CD4-positive, alpha-beta T cell treated with Interleukin-4 for 1 hour (primary cell): ENCODE data around the gene MED12L.

Experiments
- DNase-seq, 2 donors: peaks; one replicate each; pipeline ENCODE4 v3.0.0-alpha.2; 2020 to 2022

The MED12L gene

GRCh38 chr3:151145713-151146070 is 60.2 kb downstream of the MED12L start:
- no peak for DNase-seq

- peak; percentile 55 to 66 for DNase-seq
Observed at GRCh38 chr3:151146071-151146730, 60.7 kb downstream of the MED12L start.

GRCh38 chr3:151146731-151147091 is 61.2 kb downstream of the MED12L start:
- DNase-seq, result no peak

DNA sequence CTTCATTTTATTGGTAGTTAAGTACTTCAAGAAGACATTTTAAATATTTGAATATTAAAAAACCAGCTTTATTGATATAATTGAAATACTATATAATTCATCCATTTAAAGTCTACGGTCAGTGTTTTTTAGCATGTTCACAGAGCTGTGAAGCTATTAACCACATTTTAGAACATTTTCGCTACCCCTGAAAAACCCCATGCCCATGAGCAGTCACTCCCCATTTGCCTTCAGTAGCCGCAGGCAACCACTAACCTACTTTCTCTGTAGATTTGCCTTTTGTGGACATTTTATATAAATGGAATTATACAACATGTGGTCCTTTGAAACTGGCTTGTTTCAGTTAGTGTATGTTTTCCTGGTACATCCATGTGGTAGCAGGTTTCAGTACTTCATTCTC is 61.8 kb downstream of the MED12L start:
- DNase-seq, result no peak

GRCh38 chr3:151152455-151153079 is 67.1 kb downstream of the MED12L start:
- no peak for DNase-seq

GRCh38 chr3:151154566-151154965 is 69.1 kb downstream of the MED12L start:
- DNase-seq, result no peak

DNA sequence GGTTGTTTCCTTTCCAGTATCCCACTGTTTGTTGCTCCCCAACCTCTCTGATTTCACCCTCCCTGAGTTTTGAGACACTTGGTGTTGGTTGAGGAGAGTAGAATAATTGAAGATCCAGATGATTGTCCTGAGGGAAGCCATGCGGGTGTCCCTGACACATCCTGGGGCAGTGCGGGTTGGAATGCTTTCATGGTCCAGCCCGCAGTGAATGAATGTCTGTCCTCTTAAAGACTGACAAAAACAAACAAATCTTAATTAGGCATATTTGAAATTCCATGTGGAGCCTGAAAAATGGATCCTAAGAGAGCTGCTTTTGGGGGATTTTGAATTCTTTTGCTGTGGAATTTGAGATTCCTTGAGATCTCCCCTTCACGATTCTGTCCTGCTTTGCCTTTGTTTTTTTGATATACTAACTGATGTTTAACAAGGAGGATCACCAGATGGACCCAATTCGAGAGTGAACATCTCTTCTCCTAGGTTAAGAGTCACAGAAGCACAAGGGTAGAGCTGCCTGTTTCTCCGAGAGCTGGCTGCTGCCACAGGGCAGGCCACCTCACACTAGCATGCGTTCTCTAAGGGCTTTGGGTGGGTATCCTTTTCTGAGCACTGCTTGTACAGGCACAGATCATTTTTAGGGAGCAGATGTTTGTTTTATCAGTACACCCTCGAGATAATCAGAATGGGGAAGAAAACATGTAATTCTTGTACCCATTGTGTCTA is 70.1 kb downstream of the MED12L start:
- DNase-seq, result no peak

DNA sequence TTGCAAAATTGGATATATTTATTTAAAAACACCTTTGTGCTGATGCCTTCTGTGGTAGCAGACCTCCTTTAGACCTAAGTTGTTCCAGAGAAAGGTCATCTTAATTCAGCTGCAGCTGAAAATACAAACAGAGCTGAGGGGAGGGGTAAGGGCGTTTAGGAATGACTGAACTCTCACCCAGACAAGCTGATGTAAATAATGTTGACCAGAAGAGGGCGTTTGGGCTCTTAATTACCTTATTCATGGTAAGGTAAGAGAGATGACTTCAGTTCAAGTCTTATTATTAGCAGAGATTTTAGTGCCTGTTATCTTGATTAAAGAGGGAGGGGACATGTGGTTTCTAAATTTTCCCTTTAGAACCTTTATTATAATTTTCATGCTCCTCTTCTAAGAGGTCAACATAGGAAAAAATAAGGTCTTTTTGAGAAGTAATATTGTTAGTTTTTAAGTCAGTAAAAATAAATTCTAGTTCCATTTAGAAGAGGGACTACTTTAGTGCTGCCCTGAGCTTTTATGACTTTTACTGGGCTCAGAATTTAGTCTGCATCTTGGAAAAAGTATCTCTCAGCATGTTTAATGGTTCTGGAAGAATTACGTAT is 71.3 kb downstream of the MED12L start:
- DNase-seq, result peak; percentile 24 to 64

DNA sequence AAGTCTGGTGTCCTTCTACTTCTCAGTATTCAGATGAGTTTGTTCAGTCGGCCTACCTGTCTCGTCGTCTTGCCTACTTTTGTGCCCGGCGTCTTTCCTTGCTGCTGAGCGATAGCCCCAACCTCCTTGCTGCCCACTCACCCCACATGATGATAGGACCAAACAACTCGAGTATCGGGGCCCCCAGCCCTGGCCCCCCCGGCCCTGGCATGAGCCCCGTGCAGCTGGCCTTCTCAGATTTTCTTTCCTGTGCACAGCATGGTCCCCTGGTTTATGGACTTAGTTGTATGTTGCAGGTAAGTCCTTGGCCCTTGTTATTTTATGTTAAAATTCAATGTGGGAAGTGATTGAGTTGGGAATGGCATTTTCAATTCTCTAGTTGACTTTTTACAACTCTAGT is 74.3 kb downstream of the MED12L start:
- no peak for DNase-seq

- DNase-seq, result no peak
Observed at GRCh38 chr3:151165226-151165625, 79.8 kb downstream of the MED12L start.

GRCh38 chr3:151166161-151166560 is 80.7 kb downstream of the MED12L start:
- DNase-seq, result no peak

DNA sequence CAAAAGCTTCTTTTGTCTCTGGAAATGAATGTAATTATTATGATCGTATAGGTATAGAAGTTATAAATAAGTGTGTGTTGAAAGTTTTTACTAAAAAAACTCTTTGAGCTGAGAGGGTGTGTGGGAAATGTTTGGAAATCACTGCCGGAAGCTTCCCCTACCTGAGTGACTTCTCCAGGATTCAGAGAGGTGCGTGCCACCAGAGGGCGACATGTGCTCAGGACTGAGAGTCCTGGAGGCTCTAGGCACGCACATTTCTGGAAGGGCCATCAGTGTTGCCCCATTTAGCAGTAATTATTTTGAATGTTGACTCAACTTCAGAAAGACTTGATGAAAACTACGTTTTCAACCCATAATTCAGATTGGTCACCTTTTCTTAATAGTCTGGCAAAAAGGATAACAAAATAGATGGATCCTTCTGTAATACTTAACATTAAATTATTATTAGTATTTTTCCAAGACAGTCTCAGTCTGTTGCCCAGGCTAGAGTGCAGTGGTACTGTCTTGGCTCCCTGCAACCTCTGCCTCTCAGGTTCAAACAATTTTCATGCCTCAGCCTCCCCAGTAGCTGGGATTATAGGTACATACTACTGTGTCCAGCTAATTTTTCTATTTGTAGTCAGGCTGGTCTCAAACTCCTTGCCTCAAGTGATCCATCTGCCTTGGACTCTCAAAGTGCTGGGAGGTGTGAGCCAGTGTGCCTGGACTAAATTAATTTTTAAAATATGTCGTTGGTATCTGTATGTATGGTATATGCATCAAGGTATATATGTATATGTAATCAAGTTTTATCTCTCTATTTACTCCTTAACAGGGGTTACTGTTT is 83.0 kb downstream of the MED12L start:
- peak; percentile 78 to 79 for DNase-seq

- peak in 1 of 2 donors; percentile 28 for DNase-seq
Observed at GRCh38 chr3:151169262-151169947, 83.9 kb downstream of the MED12L start.

GRCh38 chr3:151169948-151170679 is 84.7 kb downstream of the MED12L start:
- peak; percentile 39 to 49 for DNase-seq

GRCh38 chr3:151171145-151171757 is 85.8 kb downstream of the MED12L start:
- peak; percentile 40 to 50 for DNase-seq

GRCh38 chr3:151174351-151174750 is 88.9 kb downstream of the MED12L start:
- DNase-seq, result no peak

DNA sequence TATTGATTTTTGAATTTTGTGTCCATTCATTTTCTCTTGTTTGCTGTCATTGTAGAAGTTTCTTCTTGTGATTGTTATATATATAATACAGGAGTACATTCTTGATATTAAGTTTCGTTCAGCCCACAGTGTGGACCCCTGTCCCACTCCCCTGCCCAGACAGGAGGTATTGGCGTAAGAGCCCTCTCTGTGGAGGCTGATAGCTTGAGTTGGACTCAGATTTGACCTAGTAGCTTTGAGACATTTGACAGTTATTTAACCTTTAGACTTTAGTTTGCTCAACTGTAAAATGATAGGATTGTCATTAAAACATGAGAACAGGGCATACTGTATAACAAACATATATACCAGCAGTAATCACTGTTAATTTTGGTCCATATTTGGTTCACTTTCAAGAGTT is 90.5 kb downstream of the MED12L start:
- DNase-seq, result no peak

GRCh38 chr3:151178208-151178845 is 92.9 kb downstream of the MED12L start:
- DNase-seq, result no peak

GRCh38 chr3:151182349-151183079 is 97.0 kb downstream of the MED12L start:
- DNase-seq, result no peak

DNA sequence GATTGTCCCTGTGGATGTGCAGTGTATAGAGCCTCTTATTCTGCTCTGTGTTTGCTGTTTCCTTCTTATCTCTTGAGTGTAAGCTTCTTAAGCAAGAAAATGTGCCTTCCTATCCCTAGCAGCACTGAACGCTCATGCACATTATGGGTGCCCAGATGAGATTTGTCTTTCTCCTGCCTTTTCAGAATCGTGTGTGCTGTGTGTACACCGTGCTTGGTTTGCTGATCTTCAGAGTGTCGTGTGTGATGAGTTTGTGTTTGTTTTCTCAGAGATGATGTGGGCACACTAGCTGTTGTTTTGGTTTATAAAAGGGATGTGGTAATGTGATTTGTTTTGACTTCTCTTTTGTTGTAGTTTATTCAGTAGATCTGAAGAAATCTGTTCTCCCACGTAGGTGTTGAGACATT is 97.8 kb downstream of the MED12L start:
- peak in 1 of 2 donors; percentile 35 for DNase-seq
